T-helper 9 cell (primary cell): ENCODE results near the gene PISD.
"Not testable (repeated sequence)": the region's sequence is repeated elsewhere in the genome, so short reads cannot be mapped to it uniquely, and the experiment has no call there.

Source experiments
- DNase-seq: peaks from one replicate; pipeline ENCODE4 v3.0.0-alpha.2; 2020
- total RNA-seq, 2 donors: gene quantifications; one replicate each; lab custom pipeline; 2026; lab: John Stamatoyannopoulos, UW

Gene PISD
- 25.3 to 44.6 reads per million in 2 donors for total RNA-seq

DNA sequence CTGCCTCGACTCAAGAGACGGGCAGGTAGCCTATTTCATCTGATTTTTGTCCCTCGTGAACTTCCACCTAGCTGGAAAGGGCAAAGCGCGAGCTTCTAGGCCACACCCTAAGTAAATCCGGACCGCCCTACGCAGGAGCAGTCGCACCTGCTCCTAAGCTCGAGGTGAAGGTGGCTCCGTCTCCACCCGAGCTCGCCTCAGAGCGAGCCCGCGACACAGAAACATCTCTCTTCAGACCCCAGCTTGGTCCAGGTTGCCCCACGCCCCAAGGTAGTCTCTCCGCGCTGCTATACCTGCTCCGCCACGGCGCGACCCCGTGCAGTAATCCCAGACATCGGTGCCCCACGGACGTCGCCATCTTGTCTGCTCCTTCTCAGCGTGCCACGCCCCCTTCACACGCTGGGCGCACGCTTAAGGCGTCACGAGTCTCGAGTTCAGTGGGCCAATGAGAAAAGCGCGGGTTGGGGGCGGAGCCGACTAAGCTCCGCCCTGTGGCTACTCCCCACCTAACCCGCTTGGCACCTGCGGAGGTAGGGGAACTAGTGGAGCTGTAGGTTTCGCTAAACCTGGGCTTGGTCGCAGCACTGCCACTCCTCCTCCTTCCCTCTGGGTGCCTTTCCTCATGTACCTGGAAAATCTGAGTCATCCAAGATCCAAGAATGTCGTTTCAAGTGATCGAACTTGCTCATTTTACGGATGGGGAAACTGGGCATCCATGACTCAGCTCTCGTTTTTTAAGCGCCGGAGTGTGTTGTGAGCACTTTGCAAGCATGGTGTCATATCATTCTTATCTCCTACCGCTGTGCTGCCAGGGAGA, at the start of gene PISD:
PISD (minus strand) TSS at position 365 of the 817 bp plus-strand sequence; CDS start at position 358, 7 bp downstream.
- peak; percentile 95 for DNase-seq

DNA sequence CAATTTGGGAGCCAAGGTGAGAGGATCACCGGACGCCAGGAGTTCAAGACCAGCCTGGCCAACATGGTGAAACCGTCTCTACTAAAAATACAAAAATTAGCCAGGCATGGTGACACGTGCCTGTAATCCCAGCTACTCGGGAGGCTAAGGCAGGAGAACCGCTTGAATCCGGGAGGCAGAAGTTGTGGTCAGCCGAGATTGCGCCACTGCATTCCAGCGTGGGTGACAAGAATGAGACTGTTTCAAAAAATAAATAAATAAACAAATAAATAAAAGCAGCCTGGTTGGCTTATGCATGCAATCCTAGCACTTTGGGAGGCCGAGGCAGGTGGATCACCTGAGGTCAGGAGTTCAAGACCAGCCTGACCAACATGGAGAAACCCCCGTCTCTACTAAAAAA, 49.2 kb upstream of the PISD start:
- not testable (repeated sequence) for DNase-seq

DNA sequence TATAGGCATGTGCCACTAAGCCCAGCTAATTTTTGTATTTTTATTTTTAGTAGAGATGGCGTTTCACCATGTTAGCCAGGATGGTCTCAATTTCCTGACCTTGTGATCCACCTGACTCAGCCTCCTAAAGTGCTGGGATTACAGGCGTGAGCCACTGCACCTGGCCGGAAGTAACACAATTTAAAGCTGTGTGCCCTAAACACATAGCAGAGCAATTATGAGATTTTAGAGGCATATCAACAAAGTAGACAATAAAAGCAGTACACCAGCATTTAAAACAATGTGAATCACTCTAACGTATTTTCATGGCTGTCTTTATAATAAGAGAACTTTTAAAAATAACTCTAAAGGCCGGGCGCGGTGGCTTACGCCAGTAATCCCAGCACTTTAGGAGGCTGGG, 45.5 kb upstream of the PISD start:
- no peak for DNase-seq

DNA sequence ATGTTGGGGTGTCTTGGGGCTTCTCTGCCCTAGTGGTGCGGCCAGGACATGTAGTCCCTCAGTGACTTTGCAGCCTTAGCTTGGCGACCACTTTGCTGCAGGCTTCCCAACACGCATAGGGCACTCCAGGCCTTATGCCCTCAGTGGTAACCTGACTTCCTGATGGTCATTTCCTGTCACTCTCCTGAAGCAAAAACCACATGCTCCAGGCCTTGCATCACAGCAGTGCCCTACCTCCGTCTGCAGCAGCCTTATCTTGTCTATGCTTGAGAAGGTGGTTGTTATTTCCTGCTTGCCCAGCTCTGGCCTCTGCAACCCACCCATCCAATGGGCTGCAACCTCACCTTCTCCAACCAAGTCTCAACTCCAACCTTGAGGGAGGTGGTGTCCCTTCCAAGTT, 33.4 kb upstream of the PISD start:
- DNase-seq = no peak

DNA sequence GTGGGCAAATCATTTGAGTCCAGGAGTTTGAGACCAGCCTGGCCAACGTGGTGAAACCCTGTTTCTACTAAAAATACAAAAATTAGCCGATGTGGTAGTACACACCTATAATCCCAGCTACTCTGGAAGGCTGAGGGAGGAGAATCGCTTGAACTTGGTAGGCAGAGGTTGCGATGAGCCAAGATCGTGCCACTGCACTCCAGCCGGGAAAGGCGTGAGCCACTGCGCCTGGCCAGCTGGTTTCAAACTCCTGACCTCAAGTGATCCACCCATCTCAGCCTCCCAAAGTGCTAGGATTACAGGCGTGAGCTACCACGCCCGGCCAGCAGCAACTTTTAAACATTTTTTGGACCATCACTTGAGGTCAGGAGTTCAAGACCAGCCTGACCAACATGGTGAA, 32.0 kb upstream of the PISD start:
- DNase-seq = not testable (repeated sequence)

DNA sequence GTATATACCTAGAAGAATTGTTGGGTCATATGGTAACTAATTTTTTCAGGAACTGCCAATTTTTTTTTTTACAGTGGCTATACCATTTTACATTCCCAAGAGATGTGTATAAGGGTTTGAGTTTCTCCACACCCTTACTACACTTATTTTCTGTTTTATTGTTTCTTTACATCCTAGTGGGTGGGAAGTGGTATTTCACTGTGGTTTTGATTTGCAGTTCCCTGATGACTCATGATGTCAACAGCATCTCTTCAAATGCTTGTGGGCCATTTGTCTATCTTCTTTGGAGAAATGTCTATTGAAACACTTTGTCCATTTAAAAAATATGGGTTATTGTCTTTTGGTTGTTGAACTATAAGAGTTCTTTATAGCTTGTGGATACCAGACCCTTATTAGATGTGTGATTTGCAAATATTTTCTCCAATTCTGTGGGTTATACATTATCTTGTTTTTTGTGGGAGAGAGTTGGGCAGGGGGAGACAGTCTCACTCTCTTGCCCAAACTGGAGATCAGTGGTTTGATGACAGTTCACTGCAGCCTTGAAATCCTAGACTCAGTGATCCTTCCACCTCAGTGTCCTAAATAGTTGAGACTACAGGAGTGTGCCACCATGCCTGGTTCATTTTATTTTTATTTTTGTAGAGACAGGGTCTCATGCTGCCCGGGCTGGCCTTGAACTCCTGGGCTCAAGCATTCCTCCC, 30.3 kb upstream of the PISD start:
- DNase-seq = no peak

DNA sequence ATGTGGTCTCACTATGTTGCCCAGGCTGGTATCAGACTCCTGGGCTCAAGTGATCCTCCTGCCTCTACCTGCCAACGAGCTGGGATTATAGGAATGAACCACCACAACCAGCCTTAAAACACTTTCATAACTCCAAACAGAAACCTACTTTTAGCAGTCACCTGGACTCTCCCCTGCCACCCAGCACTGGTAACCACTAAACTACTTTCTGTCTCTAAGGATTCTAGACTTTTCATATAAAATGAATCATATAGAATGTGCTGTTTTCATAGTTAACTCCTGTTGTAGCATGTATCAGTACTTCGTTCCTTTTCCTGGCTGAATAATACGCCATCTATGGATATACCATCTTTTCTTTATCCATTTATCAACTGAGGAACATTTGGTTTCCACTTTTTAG, 29.4 kb upstream of the PISD start:
- DNase-seq = no peak

DNA sequence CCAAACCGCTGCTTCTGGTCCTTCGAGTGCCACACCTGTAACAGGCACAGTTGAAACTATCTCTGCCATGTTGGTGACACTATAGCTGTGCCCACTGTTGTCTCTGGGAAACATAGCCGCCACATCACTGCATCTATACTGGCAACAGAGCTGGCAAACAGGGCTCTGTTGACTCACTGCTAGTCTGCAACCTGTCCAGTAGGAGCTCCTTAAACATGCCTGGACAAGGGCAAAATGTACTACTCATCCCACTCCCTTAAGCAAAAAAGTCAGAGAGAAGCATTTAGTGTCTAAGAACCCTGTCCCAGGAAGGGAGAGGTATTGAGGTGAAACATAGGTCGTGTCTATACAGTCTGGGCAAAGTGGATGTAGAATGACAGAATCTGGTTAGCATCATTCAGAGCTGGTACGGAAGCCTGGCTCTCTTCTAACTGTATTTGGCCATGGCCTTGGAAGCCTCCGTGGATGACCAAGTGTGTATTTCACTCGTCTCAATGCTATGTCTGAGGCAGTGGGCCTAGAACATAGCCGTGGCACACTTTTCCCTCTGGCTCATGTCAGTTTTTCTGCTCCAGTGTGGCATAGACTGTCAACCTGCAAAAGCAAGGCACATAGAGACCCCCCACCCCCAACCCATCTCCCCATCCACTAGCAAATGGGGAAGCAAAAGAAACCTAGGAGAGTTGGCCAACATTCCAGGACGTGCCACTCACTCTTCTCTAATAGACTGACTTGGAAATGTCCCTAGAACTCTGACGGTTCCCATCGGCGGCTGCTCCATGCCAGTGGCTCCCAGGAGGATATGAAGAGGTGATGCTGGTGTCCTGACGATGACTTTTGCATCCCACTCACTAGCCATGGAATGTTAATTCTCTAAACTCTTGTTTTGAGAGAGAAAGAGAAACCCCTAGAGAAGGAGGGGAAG, 21.4 kb upstream of the PISD start:
- no peak for DNase-seq

DNA sequence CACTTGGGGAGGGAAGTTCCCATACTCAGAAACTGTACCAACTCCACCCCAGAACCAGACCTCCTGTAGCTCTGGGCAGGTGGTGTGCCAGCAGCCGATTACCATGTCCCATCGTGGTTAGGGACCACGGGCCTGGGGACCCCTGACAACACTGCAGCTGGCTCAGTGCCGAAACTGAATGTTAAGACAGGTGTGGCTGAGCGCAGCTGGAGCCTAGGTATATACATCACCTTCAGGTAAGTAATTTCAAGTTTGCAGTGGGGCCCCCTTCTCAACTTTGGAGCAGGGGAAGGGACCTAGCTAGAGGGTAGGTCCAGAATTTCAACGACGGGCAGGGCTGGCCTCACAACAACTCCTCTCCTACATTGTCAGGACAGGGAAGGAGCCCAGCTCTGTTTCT, 20.7 kb upstream of the PISD start:
- no peak for DNase-seq

DNA sequence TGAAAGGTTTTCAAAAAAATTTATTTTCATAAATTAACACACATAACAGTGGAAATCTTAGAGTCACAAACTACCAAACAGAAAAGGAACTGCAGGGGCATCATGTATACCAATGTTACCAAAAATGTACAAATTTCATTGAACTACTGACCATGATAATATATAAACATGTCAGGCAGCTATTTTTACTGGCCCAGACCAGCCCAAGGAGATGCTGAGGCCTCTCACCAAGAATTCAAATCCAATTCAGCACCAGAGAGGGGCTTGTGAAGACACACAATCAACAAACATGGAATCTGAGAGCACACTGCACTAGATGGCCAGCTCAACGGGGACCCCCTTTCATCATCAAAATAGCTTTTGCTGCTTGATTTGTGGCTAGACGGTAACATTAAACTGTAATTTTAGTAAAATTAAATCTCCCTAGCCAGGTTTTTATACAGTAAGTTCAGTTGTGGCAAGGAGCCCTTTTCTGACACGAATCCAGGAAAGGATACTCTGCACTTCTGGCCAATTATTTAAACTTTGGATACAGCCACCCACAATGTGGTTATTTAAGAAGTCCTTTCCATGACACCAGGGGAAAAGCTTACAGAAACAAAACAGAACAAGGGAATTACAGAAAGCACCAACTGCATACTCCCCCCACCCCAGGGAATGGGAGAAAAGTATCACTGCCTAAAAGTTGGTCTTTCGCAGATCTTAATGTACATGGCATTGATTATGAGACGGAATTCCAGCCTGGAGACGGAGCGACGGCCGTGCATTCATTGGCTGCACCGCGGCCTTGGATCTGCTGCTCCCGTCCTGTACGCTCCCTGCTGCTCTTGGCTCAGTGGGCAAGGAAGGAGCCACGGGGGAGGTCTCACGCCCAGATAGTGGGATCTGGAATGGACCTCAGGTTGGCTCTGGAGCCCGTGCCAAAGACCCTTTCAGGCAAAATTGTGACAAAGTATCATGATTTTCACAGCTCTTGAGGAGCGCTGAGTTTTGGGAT, 19.6 kb upstream of the PISD start:
- DNase-seq = no peak

DNA sequence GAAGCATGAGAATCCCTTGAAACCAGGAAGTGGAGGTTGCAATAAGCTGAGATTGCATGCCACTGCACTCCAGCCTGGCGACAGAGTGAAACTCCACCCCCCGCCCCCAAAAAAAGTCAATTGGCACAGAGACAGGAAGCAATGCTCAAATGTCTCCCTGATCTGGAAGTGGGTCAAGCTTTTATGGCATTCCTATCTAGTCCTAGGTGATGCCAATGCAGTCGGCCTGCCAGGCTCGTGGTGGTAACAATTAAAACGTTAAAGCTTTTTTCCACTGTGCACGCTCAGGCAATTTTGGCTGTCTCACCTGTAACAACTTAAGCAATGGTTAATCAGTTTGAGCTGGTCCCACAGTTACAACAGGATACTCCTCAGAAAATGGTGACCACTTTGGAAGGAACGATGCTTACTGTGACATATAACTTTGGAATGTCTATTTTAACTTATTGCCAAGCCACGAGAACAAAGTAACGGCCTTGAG, 18.9 kb upstream of the PISD start:
- no peak for DNase-seq

DNA sequence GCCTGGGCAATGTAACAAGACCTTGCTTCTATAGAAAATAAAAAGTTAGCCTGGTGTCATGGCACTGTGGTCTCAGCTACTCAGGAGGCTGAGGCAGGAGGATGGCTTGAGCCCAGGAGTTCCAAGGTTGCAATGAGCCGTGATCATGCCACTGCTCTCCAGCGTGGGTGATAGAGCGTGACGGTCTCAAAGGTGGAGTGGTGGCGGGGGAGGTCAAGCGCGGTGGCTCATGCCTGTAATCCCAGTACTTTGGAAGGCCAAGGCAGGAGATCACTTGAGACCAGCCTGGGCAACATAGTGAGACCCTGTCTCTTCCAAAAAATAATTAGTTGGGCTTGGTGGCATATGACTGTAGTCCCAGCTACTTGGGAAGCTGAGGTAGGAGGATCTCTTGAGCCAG, 16.7 kb upstream of the PISD start:
- DNase-seq = no peak

DNA sequence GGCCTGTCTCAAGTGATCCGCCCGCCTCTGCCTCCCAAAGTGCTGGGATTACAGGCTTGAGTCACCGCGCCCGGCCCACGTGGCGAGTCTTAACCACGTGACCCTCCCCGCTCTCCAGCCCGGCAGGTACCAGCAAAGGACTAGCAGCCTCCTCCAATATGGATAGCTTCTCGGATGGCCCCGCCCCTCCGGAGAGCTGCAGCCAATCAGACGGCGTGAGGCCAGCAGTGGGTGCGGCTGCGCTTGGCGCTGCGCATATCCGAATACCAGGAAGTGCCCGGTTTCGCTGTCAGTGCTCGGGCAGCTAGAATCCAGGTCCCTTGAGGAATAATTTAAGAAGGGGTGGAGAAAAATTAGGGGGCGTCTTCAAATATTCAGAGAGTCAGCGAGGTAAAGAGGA, 14.7 kb upstream of the PISD start:
- peak; percentile 85 for DNase-seq

DNA sequence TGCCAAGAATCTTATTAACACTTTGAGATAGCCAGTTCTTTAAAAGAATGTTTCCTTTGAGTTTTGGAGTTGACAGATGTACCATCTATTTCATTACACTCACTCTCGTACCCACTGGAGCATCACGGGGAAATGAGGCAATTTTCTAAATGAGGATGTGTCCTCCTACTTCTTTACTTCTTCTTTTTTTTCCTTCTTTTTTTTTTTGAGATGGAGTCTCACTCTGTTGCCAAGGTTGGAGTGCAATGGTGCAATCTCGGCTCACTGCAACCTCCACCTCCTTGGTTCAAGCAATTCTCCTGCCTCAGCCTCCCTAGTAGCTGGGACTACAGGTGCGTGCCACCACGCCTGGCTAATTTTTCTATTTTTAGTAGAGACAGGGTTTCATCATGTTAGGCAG, 12.2 kb upstream of the PISD start:
- DNase-seq = not testable (repeated sequence)

DNA sequence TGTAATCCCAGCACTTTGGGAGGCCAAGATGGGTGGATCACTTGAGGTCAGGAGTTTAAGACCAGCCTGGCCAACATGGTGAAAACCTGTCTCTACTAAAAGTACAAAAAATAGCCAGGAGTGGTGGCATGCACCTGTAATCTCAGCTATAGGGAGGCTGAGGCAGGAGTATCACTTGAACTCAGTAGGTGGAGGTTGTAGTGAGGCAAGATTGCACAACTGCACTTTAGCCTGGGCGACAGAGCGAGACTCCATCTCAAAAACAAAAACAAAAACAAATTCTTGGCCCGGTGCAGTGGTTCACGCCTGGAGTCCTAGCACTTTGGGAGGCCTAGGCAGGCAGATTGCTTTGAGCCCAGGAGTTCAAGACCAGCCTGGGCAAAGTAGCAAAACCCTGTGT, 6.8 kb upstream of the PISD start:
- DNase-seq = not testable (repeated sequence)

DNA sequence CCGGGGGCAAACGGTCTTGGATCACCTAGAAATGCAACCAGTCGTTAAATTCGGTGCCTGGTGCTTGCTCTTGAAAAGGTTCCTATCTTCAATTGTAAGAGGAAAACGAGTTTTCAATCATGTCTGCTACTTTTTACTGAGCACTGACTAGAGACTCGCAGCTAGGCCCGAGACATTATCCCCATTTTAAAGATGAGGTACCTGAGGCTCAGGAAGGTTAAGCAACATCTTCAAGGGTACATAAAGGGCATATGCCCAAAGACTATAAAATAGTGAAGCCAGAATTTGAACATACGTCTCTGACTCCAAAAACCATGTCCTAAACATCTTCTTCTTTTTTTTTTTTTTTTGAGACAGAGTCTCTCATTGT, 638 bp upstream of the PISD start:
- no peak for DNase-seq

DNA sequence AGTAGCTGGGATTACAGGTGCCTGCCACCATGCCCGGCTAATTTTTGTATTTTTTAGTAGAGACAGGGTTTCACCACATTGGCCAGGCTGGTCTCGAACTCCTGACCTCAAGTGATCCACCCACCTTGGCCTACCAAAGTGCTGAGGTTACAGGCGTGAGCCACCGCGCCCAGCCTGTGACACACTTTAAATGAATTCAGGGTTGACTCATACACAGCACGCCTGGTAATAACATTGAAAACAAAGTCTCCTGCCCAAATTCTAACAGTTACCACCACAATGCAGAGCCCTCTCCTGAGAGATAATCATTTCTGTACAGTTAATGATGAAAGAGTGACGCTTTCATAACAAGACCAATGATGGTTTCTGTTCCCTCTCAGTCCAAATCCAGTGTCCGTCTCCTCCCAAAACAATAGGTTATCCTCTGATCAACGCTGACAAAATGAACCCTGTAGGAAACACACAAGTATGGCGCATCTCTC, 1.1 kb downstream of the PISD start:
- DNase-seq = not testable (repeated sequence)

DNA sequence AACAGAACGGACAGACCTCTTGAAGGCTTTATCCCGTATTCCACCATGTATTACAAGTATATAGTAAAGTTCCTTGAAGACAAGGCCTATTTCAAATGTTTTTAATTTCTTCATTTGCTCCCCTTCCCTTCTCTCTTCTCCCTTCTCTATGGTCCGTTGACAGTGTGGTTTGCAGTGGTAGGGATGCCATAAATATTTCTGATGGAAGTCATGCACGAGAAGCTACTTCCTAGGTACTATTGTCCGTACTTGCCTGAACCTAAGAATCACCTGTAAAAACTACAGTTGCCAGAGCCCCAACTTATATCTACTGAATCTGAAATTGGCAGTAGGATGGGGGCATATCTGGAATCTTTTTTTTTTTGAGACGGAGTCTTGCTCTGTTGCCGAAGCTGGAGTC, 2.8 kb downstream of the PISD start:
- no peak for DNase-seq

DNA sequence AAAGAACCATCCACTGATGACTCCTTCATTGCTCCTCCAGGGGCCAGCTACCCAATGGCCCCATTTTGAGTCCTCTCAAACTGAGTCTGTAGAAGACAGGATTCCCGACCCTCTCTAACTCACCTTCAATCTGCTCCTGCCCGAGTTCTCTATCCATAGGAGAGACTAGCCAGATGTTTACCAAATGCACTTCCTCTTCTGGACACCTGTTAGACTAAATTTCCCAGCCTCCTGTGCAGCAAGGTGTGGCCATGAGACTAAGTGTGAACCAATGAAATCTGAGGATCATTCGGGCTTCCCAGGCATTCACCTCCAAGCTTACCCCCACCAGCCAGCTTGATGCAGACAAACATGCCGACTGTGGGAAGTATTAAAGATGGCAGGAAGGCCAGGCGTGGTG, 7.6 kb downstream of the PISD start:
- DNase-seq = no peak

DNA sequence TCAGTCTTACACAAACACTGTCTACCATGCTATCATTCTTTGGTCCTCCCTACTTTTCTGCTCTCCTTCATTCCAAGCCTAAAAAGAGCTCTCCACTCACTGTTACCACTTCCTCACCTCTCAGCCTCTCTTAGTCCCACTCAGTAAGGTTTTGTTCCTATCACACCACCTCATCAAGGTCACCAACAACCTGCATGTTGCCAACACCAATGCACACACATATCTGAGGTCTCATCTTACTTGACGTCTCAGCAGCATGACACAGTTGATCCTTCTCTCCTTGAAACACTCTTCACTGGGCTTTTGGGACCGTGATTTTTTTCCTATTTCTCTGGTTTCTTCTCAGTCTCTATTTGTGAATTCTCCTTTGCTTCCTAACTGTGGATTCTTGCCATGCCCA, 8.1 kb downstream of the PISD start:
- no peak for DNase-seq

DNA sequence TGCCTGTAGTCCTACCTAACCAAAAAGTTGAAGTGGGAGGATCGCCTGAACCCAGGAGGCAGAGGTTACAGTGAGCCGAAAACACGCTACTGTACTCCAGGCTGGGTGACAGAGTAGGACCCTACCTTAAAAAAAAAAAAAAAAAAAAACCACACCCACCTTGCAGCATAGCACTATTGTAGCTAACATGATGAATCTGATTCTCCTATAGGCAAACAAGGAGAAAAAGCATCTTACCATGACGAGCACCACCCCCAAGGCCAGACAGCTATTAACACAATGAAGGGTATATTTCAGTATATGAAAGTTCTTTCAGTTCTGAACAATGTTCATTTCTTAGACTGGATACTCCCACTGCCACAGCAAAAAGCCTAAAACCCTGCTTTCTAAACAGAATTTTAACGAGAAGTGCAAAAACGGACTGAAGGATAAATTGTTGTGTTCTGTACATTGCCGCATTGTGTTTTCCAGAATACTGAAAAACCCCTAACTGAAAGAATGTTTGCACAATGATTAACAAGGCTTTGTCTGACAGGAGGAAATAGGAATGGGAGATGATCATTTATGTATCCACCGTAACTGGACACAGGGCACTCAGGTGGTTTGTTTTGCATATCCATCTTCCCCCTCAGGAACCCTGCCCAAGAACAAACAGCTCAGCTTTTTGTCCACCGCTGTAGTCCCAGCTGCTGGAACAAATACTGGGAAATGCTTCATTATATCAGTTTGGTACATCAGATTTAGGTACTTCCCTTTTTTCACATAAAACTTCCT, 8.9 kb downstream of the PISD start:
- no peak for DNase-seq
